NCI-H2171 treated with DMSO at 0.1 percent for 48 hours (cell line): ENCODE data around the gene FFAR1.

ENCODE experiments used
- DNase-seq: peaks from one replicate; lab custom pipeline; 2025; lab: John Stamatoyannopoulos, UW

The FFAR1 gene, protein sequence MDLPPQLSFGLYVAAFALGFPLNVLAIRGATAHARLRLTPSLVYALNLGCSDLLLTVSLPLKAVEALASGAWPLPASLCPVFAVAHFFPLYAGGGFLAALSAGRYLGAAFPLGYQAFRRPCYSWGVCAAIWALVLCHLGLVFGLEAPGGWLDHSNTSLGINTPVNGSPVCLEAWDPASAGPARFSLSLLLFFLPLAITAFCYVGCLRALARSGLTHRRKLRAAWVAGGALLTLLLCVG (N-terminal part only)

DNA sequence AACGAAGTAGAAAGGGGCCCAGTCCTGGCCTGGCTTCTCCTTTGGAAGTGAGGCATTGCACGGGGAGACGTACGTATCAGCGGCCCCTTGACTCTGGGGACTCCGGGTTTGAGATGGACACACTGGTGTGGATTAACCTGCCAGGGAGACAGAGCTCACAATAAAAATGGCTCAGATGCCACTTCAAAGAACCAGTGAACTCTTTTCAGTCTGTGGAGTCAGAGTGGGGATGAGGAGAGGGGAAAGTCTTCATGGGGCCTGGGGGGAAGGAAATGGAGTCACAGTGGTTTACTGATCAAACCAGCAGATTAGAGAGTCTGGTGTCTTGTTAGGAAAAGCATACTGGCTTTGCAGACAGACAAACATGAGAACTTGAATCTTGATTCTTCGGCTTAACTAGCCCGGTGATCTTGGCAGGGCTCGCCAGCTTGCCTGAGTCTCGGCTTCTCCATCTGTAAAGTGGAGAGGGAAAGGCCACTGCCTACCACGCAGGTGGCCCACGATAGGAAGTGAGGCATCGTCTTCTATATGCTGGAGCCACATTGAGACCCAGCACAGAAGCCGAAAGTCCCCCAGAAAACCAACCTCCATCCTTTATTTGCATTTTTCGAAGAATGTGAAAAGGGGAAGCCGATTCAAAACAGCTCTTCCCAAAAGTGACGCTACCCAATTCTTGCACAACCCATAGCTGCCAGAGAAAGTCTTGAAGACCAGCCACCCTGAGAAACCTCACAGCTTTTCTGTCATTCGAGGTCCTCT, at the start of gene FFAR1:
Gene FFAR1 (plus strand): TSS at position 732 of the 759 bp plus-strand sequence. CDS start 3,650 bp downstream, outside the sequence.
- no peak for DNase-seq

DNA sequence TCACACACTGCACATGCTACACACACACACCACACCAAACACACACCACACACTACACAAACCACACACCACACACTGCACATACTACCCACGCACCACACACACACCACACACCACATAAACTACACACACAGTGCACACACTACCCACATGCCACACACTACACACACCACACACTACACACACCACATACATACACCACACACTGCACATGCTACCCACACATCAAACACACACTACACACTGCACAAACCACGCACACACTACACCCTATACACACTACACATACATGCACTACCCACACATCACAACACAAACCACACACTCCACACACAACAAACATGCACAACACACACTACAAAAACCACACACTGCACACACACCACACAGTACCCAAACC, 49.8 kb upstream of the FFAR1 start:
- no peak for DNase-seq

DNA sequence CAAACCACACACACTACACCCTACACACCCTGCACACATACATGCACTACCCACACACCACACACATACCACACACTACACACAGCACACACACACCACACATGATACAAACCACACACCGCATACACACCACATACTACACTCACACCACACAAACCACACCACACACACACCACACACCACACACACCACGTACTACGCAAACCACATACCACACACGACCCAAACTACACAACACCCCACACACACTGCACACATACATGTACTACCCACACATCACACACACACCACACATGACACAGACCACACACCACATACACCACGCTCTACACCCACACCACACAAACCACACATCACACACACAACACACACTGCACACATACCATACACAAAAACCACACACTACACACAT, 49.1 kb upstream of the FFAR1 start:
- no peak for DNase-seq

DNA sequence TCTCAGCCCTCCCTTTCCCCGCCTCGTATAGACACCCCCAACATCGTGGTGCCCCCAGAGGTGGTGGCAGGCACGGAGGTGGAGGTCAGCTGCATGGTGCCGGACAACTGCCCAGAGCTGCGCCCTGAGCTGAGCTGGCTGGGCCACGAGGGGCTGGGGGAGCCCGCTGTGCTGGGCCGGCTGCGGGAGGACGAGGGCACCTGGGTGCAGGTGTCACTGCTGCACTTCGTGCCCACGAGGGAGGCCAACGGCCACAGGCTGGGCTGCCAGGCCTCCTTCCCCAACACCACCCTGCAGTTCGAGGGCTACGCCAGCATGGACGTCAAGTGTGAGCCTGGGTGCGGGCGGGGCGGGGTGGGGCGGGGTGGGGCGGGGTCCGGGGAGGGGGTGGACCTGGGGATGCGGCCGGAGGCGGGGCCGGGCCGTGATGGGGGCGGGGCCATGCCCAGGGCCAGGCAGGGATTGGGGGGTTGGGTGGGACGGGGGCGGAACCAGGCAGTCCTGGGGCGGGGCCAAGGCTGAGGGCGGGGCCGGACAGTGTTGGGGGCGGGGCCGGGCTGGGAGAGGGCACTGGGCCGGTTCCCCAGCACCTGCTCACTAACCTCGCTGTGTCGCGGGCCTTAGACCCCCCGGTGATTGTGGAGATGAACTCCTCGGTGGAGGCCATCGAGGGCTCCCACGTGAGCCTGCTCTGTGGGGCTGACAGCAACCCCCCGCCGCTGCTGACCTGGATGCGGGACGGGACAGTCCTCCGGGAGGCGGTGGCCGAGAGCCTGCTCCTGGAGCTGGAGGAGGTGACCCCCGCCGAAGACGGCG, 48.0 kb upstream of the FFAR1 start:
- no peak for DNase-seq

DNA sequence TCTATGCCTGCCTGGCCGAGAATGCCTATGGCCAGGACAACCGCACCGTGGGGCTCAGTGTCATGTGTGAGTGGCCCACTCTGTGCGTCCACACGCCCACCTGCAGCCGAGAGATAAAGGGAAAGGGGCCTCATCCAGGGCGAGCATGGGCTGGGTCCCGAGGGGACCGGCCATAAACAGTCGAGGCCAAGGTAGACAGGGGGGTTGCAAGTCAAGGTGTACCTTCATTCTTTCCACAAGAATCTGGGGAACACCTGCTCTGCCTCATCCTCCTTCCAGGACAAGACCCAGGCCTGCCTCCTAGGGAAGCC, 47.4 kb upstream of the FFAR1 start:
- DNase-seq = no peak

DNA sequence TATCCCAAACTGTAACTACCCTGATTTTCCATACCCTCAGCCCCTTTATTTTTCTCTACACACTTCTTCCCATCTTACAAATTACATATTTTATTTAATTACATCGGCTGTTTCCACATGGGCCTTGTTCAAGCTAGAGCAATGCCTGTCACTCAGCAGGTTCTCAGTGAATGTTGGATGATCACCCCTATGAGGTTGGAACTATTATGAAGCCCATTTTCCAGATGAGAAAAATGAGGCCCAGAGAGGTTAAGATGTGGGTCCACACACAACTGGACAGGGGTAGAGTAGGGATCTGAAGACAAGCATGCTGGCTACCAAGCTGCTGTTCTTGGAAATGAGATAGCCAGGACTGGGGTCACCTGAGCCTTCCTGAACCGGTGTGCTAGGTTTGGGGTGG, 45.7 kb upstream of the FFAR1 start:
- DNase-seq = no peak

DNA sequence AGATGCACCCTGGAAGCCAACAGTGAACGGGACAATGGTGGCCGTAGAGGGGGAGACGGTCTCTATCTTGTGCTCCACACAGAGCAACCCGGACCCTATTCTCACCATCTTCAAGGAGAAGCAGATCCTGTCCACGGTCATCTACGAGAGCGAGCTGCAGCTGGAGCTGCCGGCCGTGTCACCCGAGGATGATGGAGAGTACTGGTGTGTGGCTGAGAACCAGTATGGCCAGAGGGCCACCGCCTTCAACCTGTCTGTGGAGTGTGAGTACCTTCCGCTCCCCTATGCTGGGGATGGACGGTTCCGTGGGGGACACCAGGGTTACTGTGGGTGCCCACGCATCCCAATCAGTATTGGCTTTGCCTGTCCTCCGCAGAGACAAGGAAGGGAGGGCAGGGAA, 45.3 kb upstream of the FFAR1 start:
- no peak for DNase-seq

DNA sequence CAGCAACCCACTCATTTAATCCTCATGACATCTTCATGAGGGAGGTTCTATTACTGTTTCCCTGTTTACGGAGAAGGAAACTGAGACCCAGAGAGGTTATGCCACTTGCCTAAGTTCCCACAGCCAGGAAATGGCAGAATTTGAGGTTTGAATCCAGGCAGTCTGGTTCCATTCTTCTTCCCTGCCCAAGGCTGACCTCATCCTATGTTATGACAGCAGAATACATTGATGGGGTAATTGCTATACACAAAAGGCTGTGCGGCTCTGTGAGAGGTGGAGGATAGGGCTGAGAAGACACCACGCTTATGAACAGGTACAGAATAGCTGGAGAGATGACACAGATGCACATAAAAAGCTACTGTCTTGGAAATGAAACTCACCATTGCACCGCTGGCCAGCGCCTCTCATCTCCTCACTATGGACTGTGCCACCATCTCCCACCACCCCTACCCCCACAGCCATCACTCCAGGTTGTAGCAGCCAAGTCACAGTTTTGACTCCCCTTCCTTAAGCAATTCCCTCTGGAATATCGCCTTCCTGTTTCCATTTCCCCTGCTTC, 44.3 kb upstream of the FFAR1 start:
- DNase-seq = no peak

DNA sequence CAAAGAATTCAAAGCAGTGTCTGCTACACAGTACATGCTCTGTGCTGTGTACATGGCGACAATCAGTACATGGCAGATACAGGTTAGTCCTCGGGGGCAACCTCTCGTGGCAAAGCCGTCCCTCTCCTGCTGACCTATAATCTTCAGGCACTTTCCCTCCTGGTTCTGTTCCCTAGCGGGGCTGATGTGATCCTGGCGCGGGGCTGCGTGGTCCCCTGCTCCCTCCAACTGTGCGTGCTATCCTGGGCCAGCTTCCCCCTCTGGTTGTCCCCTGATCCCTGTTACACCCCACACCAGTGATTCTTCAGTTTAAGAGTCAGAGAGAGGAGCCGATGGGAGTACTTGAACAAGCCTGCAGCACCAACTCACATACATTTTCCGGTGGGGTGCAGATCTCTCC, 43.7 kb upstream of the FFAR1 start:
- no peak for DNase-seq

DNA sequence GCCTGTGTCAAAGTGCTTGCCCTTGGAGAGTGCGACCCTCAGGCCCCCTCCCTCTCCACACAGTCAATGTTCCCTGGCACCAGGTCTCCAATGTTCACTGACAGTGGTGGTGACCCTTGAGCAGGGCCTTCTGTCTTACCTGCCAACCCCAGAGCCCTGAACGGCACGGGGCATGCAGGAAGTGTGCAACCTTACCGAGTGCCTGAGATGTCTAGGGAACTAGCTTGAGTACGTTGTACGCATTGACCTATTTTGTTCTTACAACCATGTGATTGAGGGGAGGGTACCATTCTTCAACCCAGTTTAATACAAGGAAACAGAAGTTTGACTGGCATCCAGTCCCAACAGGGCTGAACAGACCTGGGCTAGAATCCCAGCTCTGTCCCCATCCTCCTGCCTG, 42.5 kb upstream of the FFAR1 start:
- no peak for DNase-seq

DNA sequence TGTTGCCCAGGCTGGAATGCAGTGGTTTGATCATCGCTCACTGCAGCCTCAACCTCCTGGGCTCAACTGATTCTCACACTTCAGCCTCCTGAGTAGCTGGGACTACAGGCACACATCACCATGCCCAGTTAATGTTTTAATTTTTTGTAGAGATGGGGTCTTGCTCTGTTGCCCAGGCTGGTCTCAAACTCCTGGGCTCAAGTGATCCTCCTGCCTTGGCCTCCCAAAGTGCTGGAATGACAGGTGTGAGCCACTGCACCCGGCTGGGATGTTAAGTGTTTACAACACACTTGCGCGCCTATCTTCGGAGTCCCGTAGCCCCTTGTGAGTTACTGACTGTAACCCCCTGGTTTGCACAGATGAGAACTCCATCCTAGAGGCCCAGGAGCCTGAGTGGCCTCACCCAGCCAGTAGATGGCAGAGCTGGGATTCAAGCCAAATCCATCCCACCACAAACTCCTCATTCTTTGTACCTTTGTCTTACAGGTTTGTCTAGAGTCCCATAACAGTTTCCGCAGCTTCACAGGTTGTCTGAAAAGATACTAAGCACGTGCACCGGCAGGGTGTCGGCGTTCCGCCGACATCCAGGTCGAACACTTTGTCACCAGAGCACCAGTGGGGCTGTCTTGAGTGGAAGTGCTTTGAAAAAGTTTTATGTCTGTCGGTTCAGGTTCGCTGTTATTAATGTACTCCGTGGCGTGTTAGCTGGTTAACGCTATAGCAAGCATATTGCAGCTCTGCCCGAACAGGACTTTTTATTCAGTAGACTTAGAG, 41.0 kb upstream of the FFAR1 start:
- DNase-seq = peak; percentile 14

DNA sequence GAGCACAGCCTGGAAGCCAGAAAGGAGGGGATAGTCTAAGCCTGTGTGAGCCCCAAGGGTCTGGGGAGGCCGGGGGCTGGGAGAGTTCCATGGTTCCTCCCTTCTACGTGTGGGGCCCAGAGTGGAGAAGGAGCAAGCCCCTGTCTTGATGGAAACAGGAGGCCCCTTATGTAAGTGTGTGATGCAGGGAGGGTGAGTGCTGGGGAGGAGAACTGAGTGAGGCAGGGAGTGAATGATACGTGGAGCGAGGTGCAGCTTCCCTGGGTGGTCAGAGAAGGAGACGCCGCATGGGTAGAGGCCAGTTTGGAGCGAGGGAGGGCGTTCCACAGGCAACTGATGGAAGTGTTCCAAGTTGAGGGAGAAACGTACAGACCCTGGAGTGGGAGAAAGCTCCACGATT, 39.8 kb upstream of the FFAR1 start:
- no peak for DNase-seq

DNA sequence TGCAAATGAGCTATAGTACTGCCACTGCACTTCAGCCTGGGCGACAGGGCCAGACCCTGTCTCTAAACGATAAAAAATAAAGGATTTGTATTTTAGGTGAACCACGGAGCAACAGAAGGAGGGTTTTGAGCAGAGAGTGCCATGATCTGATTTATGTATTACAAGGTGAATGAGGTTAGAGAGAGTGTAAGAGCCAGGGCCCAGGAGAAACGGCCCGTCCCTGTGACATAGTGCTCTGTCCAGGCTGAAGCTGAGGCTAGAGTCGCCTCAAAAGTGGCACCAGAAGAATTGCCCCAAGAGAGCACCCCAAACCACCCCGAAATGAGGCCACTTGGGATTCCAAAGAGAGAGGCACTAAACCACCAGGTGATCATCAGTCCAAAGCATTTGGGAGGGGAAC, 38.8 kb upstream of the FFAR1 start:
- DNase-seq = no peak

DNA sequence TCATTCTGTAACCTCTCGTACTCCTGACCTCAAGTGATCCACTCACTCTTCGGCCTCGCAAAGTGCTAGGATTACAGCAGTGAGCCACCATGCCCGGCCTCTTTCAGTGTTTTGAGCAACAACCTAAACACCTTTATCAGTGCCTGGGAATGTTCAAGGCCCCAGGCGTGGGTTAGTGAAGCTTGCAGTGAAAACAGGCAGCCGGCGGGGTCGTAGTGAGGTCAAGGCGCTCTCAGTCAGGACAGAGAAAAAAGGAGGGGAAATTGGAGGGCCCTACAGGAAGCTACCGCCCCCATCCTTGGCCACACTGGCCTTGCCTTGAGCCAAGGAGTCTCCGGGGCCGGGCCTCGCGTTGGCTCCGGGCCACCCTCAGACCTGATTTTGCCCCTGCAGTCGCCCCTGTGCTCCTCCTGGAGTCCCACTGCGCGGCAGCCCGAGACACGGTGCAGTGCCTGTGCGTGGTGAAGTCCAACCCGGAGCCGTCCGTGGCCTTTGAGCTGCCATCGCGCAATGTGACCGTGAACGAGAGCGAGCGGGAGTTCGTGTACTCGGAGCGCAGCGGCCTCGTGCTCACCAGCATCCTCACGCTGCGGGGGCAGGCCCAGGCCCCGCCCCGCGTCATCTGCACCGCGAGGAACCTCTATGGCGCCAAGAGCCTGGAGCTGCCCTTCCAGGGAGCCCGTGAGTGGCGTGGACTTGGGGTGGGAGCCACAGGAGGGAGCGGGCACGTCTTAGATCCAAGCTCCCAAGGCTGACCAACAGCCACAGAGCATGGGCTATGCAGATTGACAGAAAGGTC, 38.0 kb upstream of the FFAR1 start:
- DNase-seq = no peak

DNA sequence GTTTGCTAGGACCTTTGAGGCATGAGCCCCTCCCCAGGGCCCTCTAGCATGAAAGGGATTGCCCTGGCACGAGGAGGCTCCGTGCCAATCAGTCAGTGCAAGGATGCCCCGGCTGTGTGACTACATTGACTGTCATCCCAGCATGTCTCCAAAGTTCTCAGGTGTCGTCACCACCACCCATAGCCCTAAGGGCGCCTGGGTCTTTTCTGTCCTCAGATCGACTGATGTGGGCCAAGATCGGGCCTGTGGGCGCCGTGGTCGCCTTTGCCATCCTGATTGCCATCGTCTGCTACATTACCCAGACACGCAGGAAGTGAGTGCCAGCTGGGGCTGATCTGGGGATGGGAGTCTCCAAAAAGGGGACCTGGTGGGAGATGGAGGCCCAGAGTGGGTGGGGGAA, 37.4 kb upstream of the FFAR1 start:
- no peak for DNase-seq

DNA sequence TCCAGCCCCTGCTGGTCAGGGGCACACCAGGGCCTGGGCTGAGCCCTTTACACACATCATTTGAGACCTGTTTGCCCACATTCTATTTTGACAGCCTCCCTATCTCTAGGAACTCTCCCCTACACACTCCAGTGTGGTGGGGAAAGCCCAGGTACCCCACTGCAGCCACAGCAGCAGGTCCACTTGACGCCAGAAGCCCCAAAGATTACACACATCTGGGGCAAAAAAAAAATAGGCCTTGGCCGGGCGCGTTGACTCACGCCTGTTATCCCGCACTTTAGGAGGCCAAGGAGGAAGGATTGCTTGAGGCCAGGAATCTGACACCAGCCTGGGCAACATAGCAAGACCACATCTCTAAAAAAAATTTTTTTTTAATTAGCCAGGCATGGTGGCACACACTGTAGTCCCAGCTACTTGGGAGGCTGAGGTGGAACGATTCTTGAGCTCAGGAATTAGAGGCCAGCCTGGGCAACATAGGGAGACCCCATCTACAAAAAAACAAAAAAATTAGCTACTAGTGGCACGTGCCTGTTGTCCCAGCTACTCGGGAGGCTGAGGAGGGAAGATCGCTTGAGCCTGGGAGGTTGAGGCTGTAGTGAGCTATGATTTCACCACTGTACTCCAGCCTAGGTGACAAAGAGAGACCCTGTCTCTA, 36.8 kb upstream of the FFAR1 start:
- no peak for DNase-seq

DNA sequence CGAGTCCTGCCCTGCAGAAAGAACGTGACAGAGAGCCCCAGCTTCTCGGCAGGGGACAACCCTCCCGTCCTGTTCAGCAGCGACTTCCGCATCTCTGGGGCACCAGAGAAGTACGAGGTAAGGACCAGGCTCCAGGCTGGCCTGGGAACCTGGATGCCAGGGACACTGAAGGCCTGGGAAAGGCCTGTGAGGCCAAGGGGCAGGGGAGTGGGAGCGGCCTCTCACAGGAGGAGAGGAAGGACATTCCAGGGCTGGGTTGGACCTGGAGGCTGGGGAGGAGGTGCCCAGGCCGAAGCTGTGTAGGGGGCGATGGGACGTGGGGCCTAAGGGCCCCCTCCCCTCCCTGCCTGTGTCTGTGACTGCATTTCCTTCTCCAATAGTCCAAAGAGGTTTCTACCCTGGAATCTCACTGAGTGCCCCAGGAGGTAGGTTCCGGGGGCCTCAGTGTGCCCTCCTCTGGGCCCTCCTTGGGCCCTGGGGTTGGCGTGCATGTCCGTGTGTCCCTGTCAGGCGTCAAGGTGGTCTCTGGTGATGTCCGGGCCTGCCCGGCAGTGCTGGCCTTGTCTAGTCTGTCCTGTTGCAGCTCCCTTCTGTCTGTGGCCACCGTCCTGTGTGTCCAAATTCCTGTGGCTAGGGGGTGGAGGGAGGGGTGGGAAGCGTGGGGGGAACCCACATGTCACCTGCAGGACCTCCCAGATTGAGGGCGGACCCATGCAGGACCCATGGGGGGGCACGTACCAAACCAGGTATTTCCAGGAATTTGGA, 35.6 kb upstream of the FFAR1 start:
- DNase-seq = no peak

DNA sequence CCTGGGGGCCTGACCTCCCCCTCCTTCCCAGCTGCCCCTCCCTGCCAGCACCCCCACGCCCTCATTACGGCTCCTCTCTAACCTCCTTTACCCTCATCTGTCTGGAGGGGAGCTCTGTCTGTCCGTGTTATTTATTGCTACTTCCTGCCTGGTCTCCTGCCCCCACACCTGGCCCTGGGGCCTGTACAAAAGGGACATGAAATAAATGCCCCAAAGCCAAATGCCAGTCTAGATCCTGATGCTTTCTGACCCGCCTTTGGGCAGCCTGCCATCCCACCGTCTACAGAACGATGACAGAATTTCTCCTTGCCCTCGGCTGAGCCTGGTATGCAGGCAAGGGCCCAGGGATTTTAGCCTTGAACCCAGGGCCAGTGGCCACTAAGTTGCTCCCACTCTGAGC, 34.1 kb upstream of the FFAR1 start:
- DNase-seq = no peak

DNA sequence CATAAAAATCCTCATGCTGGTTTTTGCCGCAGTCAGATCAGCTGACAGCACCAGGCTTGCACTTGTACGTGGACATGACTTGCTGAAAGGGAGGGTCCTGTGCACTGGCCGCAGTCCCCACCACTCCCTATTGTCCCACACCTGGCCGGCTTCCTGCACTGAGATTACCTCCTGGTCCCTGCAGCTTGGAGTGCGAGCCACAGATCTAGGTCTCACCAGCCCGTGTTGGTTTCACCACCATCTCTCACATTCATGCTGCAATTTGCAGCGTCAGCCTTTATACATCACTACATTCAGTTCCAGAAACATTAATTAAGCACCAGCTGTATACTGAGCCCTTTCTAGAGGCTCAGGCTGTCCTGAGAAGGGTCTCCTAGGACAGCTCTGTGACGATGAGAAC, 33.7 kb upstream of the FFAR1 start:
- DNase-seq = no peak
